Measurements from ENCODE around the gene ZSCAN1. TPM values are rescaled to one million over a fixed set of nuclear protein-coding genes. Genes with fewer than 3 reads are reported as not detected.
A peak's percentile ranks its signal among the peaks of the same experiment; 100 is the strongest.

The ZSCAN1 gene
- polyA plus RNA-seq, 1 donor from 2014 or later: not detected

DNA sequence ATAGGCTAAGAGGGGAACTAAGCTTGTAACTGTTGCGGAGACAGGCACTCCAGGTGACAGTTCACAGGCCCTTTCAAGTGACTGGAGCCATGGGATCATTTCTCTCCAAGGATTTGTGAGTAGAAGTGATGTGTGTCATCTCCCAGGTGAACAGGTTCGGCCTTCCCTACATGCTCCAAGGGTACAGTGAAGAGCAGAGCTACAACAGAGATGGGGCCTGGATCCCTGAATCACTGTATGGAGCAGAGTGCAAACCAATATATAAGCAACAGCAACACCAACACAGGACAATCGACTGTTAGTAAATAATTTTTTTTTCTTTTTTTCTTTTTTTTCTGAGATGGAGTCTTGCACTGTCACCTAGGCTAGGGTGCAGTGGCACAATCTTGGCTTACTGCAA is 49.2 kb downstream of the ZSCAN1 start:
- peaks cover 6% of the 10 kb centered on the region for H3K36me3 Mint-ChIP-seq
- no peak overlapping the region for H3K4me3 Mint-ChIP-seq
- H3K9me3 Mint-ChIP-seq: peaks cover 11 to 23% (median 12%) of the 10 kb centered on the region in 3 donors

DNA sequence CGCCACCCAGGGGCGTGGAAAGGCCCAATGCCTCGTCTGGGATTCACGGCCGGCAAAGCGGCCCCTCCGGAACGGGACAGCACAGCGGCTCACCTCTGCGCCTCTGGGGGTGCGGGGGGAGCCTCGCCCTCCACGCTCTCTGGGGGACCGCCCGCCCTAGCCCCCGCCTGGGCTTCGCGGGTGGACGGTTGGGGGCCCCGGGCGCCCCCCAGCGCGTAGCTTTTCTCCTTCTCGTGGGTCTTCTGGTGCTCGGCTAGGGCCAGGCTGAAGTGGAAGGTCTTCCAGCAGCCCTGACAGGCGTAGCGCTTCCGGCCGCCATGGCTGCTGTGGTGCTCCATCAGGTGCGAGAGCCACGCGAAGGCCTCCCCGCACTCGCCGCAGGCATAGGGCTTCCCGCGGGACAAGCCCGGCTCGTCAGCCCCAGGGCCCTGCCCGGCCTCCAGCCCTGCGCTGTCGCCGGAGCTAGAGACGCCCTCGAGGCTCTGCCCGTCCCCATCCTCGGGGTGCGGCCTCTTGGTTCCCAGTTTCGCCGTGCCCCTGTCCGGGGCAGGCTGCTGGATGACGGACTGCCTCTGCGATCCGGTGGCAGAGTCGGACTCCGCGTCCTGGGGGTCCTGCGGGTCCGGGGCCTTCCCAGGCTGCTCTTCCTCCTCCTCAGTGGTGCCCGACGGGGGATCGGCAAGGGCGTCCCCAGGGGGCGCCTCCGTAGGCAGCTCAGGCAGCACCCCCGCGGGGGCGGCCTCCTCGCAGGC is 50.9 kb downstream of the ZSCAN1 start:
- Mint-ChIP-seq H3K27me3 (no peaks in the 10 kb centered on the region), H3K36me3 (peaks cover 6% of the 10 kb centered on the region), H3K9me3 (peaks cover 9 to 18% (median 12%) of the 10 kb centered on the region in 3 donors), H3K27ac (no peak overlapping the region), H3K4me3 (no peak overlapping the region), H3K4me1 (peaks cover 0 to 2% (median 0%) of the 10 kb centered on the region in 3 donors)

More for the DNA sequence above, 49.2 kb downstream of the ZSCAN1 start:
- Mint-ChIP-seq H3K27ac (no peak overlapping the region), H3K4me1 (peaks cover 0 to 2% (median 0%) of the 10 kb centered on the region in 3 donors), H3K27me3 (no peaks in the 10 kb centered on the region)

DNA sequence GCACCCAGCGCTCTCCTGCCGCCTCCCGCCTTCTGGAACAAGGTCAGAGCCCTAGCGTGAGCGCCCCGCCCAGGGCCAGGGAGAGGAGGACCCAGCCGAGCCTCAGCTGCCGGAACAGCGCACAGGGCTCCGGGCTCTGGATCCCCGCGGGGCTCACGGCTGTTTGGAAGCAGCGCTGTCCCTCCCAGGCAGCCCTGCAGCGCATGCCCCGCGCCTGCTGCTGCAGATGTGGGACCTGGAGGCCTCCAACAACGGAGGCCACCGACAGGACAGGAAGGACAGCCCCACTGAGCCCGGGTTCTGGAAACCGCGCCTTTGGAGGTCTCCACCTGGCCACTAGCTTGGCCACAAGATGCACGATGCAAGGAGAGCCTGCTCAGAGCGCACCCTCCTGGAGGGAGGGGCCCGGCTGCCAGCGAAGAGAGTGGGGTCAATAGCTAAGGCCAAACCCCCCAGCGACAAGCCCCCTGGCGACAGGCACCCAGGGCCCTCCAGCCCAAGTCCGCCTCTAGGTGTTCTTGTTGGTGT is 51.6 kb downstream of the ZSCAN1 start:
- Mint-ChIP-seq H3K36me3 (peaks cover 2% of the 10 kb centered on the region), H3K9me3 (peaks cover 8 to 16% (median 12%) of the 10 kb centered on the region in 3 donors), H3K4me1 (peaks cover 0 to 2% (median 0%) of the 10 kb centered on the region in 3 donors), H3K4me3 (no peak overlapping the region), H3K27ac (no peak overlapping the region), H3K27me3 (no peaks in the 10 kb centered on the region)

DNA sequence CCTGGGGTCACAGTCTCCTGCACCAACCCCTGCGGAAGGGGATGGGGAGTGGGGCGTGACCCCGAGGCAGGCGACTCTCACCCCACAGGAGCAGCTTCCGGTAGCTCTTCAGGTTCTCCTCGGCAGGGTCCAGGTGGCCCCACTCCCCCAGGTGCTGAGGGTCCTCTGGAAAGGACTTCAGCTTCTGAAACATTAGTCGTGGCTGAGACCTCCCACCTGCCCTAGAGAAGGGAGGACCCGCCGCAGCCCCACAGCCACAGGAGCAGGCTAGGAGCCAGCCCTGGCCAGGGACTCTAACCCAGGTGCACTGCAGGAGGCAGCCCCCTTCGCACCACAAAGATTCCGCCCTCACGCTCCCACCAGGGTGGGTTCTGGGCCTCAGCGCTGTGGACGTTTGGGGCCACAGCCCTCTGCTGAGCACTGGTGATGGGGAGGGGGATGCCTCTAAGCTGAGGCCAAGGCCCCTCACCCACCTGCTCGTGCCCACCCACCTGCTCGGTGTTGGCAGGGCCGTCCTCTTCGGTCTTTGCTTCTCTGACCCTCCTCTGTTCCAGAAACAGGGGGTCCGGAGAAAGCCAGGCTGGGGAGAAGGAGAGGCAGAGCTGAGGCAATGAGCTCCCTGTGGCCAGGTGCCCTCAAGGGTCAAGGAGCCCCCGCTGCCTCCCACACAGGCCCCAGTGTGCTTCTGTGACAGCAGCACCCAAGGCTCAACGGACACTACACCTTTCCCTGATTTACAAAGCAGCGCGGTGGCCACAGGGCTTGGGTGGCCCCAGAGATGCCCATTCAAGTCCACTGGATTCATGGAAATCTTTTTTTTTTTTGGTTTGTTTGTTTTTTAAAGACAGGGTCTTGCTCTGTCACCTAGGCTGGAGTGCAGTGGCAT is 53.2 kb downstream of the ZSCAN1 start:
- Mint-ChIP-seq H3K4me1 (no peaks in the 10 kb centered on the region), H3K27ac (no peak overlapping the region), H3K36me3 (no peaks in the 10 kb centered on the region), H3K4me3 (no peak overlapping the region), H3K27me3 (no peaks in the 10 kb centered on the region), H3K9me3 (peaks cover 0 to 6% (median 6%) of the 10 kb centered on the region in 3 donors)

DNA sequence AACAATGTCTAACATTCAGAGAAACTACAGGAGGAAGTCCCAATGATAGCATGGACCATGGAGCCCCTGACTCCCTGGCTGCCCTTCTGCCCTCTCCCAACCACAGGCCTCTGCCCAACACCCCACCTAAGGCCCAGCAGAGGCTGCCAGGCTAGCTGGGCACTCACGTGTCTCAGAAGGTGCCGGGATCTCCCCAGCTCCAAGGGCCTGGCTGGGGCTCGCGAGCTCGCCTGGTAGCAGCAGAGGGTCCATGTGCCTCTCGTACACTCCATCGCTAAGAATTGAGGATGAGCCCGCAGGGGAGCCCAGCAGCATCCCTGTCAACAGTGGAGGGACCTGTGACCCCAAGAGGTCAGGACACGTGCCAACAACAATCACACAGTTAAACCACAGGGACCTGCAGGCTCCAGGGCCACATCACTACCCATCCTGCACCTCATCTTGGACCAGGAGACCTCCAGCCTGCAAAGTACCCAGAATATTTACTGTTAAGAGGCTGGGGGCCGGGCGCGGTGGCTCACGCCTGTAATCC is 54.8 kb downstream of the ZSCAN1 start:
- Mint-ChIP-seq H3K9me3 (peaks cover 0 to 7% (median 5%) of the 10 kb centered on the region in 3 donors), H3K4me3 (no peak overlapping the region), H3K27me3 (no peaks in the 10 kb centered on the region), H3K27ac (no peak overlapping the region), H3K4me1 (peaks cover 0 to 2% (median 0%) of the 10 kb centered on the region in 3 donors), H3K36me3 (no peaks in the 10 kb centered on the region)

DNA sequence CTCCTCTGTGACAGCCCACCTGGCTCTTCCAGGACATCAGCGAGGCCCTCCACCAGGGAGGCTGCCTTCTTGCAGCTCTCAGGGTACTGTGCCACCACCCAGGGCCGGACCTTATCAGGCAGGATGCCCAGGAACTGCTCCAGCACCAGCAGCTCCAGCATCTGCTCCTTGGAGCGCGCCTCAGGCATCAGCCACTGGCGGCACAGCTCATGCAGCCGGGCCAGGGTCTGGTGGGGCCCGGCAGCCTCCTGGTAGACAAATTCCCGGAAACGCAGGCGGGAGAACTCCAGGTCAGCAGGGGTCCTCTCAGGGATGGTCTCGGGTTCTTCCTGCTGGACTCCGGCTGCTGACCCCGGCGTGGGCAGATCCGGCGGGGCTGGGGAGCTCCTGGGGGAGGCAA is 56.0 kb downstream of the ZSCAN1 start:
- Mint-ChIP-seq H3K27me3 (no peaks in the 10 kb centered on the region), H3K4me1 (peaks cover 0 to 2% (median 0%) of the 10 kb centered on the region in 3 donors), H3K36me3 (no peaks in the 10 kb centered on the region), H3K4me3 (peak overlapping the region in 2 of 4 donors; percentile 20 to 39), H3K27ac (no peak overlapping the region), H3K9me3 (peaks cover 0 to 9% (median 0%) of the 10 kb centered on the region in 3 donors)

DNA sequence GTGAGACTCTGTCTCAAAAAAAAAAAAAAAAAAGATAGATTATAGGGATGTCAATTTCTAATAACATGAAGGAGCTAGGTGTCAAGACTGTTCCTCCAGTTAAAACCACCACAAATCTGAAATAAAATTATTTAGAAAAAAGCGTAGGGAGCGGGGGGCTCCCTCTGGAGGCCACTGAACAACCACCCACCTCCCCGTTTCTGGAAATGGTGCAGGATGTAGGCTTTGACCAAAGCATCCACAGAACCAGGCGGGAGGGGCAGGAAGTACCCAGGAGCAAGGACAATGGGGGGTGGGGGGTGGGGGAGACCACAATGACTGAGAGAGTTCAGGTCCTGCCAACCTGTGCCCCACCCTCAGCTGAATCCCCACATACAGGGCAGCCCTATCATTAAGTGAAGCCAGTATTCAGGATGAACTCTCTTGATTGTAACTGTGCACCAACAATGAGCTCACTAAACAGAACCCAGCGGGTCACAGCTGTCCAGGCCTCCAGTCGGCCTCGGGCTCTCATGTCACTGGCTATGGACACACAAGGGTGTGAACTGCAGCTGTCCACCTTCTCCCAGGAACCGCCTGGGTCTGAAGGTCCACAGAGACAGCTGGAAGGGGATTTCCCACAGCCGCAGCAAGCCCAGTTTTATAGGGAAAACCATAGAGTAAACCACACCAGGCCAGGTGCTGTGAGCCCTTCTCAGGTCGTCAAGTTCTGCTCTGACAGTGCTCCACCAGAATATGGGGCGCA is 57.6 kb downstream of the ZSCAN1 start:
- Mint-ChIP-seq H3K9me3 (peaks cover 0 to 11% (median 0%) of the 10 kb centered on the region in 3 donors), H3K27ac (peak overlapping the region in 1 of 3 donors; percentile 40), H3K36me3 (no peaks in the 10 kb centered on the region), H3K27me3 (no peaks in the 10 kb centered on the region), H3K4me1 (peaks cover 0 to 2% (median 0%) of the 10 kb centered on the region in 3 donors), H3K4me3 (peak overlapping the region in 1 of 4 donors; percentile 21)

DNA sequence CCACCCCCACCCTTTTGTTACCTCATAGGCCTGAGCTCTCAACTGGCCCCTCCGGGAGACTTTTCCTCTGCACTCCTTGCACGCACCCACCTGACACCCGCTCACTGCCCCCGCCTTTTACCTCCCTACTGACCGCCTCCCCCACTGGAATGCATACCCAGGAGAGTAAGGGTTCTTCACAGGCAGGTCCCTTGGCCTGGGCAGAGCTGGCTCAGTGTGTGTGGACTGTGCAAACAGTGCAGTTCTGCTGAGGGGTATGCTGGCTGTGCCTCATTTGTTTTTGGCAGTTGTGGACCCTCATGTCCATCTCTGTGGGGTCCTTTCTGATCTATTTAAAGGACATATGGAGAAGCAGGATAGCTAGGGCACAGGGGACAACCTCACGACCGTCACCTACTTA is 59.2 kb downstream of the ZSCAN1 start:
- Mint-ChIP-seq H3K36me3 (no peaks in the 10 kb centered on the region), H3K27me3 (no peaks in the 10 kb centered on the region), H3K4me3 (no peak overlapping the region), H3K4me1 (peaks cover under 1 to 7% (median 3%) of the 10 kb centered on the region in 3 donors), H3K9me3 (peaks cover 0 to 14% (median 2%) of the 10 kb centered on the region in 3 donors), H3K27ac (no peak overlapping the region)

DNA sequence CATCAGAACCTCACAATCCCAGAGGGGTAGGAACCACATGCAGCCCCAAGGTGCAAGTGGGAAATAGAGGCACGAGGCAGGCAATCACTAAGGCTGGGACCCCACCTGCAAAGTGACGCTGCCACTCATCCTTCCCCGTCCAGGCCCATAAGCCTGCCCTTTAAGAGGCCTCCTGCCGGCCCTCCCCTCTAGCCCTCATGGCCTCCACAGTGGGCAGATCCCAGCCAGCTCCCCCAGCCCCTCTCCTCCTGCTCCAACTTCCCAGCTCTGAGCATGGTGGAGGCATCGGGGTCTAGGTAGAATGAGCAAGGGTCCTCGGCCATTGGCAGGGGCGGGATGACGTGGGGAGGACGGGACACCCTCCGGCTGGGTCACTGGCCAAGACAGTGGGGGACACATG is 61.5 kb downstream of the ZSCAN1 start:
- Mint-ChIP-seq H3K9me3 (peaks cover 4 to 23% (median 5%) of the 10 kb centered on the region in 3 donors), H3K4me3 (peak overlapping the region in 1 of 4 donors; percentile 50), H3K27ac (peak overlapping the region in 2 of 3 donors; percentile 51 to 83), H3K27me3 (no peaks in the 10 kb centered on the region), H3K36me3 (peaks cover 4% of the 10 kb centered on the region), H3K4me1 (peaks cover 6 to 12% (median 9%) of the 10 kb centered on the region in 3 donors)

DNA sequence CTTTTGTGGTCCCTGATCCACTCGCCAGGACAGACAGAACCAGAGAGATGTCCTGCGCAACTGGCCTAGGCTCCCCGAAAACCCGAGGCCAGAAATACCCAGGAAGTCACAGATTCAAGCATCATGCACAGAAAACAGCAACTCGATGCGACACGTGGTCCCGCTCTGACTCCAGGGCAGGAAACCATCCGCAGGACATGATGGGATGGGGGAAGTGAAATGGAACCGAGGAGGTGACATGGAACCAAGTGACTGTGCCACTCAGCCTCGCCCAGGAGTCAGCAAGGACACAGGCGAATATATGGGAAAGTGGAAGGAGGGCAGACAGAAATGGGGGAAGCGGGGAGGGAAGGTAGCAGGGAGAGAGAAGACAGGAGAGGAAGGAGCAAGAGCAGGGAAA is 63.1 kb downstream of the ZSCAN1 start:
- H3K4me1 Mint-ChIP-seq: peaks cover 6 to 12% (median 9%) of the 10 kb centered on the region in 3 donors
- H3K4me3 Mint-ChIP-seq: peak overlapping the region; percentile 63 to 91 (median 82)
- H3K27ac Mint-ChIP-seq: peak overlapping the region; percentile 67 to 100 (median 88)
- no peaks in the 10 kb centered on the region for H3K27me3 Mint-ChIP-seq
- peaks cover 4 to 21% (median 5%) of the 10 kb centered on the region in 3 donors for H3K9me3 Mint-ChIP-seq
- peaks cover 4% of the 10 kb centered on the region for H3K36me3 Mint-ChIP-seq

DNA sequence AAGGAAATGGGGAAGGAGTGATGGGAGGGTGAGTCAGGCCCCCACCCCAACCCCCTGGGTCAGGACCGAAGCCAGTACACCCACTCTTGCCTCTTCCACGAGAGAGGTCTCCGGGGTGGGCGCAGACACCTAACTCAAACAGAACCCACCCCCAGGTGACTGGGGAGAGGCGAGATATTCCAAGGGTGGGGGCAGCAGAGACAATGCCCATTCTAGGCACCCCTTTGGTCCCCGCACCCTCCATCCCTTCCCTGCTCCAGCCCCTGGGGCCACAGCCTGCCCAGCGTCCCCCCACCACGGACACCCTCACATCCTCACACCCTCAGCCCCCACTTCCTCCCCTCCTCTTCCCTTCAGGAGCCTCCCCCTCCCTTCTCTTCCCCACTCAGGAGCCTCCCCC is 63.5 kb downstream of the ZSCAN1 start:
- Mint-ChIP-seq H3K36me3 (peaks cover 4% of the 10 kb centered on the region), H3K27me3 (no peaks in the 10 kb centered on the region), H3K4me3 (peak overlapping the region in 3 of 4 donors; percentile 63 to 95 (median 87)), H3K9me3 (peaks cover 5 to 20% (median 5%) of the 10 kb centered on the region in 3 donors), H3K4me1 (peaks cover 6 to 12% (median 9%) of the 10 kb centered on the region in 3 donors), H3K27ac (peak overlapping the region in 2 of 3 donors; percentile 67 to 100)

DNA sequence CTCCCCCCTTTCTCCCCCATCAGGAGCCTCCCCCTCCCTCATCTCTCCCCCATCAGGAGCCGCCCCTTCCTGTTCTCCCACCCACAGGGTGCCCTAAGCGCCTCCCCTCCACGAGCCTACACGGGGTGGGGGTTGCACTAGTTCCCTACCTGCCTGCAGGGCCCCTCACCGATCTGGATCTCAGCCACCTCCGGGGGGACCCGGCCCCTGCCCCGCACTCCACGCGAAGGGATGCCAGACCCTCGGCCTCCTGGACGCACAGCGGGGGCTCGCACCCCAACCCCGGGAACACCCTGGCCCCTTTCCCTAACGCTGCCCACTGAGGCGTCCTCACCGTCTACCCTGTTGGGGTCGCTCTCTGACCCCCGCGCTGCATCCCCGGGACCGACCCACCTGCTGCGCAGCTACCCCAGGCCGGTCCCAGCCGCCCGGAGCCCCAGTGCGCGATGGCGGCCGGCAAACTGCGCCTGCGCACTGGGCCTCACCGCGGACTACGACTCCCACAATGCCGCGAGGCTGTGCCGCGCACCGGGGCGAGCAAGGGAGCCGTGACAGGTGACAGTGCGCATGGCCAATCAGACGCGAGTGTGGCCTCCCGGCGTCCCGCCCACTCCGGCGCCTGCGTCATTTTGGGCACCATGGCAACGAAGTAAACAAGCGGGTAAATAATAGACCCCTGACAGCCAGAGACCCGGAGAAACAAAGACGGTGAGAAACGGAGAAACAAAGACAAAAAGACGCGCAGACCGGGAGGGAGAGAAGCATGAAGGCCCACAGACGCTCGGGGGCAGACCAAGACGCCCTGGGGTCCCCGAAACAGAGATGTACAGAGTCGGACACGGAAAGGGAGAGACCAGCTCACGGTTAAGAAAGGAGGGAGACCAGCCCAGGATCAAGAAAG is 64.2 kb downstream of the ZSCAN1 start, which contains the start of gene ZSCAN18:
TSS of gene ZSCAN18 (minus strand) at position 451 of the 901 bp plus-strand sequence. CDS start 7,964 bp downstream, outside the sequence.
- Mint-ChIP-seq H3K27me3 (no peaks in the 10 kb centered on the region), H3K9me3 (peaks cover 6 to 25% (median 8%) of the 10 kb centered on the region in 3 donors), H3K27ac (peak within 1 kb of the TSS; percentile 99 to 100 (median 100)), H3K4me1 (peaks cover 6 to 12% (median 9%) of the 10 kb centered on the region in 3 donors), H3K4me3 (peak within 1 kb of the TSS; percentile 88 to 97 (median 94)), H3K36me3 (peaks cover 4% of the 10 kb centered on the region)

DNA sequence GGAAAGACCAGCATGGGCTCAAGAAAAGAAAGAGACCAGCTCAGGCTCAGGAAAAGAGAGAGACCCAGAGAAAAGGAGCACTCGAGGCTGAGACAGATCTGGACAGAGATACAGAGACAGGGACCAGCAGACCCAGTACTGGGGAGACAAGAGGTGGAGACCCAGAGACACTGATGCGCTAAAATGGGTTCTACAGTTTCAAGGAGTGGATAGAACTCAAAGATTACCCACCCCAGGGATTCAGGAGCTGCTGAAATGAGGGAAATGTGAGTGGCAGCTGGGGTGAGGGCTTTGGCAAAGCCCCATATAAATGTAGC is 64.8 kb downstream of the ZSCAN1 start:
- H3K4me1 Mint-ChIP-seq: peaks cover 6 to 9% (median 9%) of the 10 kb centered on the region in 3 donors
- peak overlapping the region; percentile 88 to 97 (median 94) for H3K4me3 Mint-ChIP-seq
- H3K9me3 Mint-ChIP-seq: peaks cover 12 to 27% (median 14%) of the 10 kb centered on the region in 3 donors

More for the DNA sequence above, 64.8 kb downstream of the ZSCAN1 start:
- Mint-ChIP-seq H3K27me3 (no peaks in the 10 kb centered on the region), H3K27ac (peak overlapping the region; percentile 99 to 100 (median 100)), H3K36me3 (peaks cover 4% of the 10 kb centered on the region)
